Embryonic facial prominence (tissue), 1 donor: ENCODE measurements around the gene SELE.

Experiments
- DNase-seq: peaks from one replicate; pipeline ENCODE4 v3.0.0-alpha.2; 2016; ENCODE audit errors: extremely low spot score

SELE gene

GRCh38 chr1:169733924-169734323 is at the start of gene SELE:
TSS of gene SELE (minus strand) at chr1:169734079. CDS start at chr1:169733612, 467 bp downstream.
- DNase-seq: no peak

- DNase-seq: no peak
These were observed 48.7 kb upstream of the SELE start for GRCh38 chr1:169782596-169782995.

DNA sequence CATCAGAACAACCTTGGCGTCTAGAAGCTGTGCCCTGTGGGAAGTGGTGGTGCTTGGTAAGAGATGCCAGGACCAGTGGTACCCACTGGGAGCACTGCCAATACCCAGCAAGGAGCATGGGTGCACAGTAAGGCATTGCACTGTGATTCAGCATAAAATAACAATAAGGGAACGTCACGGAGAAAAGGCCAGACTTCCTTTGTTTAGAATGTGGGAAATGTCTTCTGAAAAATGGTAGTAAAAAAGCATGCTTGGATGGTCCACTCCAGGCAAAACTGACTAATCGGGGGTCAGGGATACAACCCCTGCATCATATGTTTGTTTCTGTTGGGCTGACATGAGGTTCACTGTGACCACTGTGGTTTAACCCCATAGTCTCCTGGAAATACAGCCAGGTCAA is 46.1 kb upstream of the SELE start:
- DNase-seq: no peak

DNA sequence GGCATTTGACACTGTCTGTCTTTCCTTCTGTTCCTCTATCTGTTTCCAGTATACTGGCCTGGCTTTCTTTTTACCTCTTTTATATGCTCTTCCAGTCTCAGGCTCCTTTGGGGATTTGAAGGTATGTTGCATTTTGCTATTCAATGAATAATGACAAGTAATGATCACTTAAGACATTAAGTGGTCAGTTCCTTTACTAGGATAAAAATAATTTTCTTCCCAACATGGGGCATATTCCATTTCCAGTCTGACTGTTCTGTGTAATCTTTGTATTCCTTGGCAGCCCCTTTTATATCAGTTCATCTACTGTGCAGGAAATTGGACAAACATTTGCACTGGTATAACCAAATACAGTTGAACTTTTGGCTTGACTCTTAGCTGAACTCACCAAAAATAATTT is 45.3 kb upstream of the SELE start:
- no peak for DNase-seq

DNA sequence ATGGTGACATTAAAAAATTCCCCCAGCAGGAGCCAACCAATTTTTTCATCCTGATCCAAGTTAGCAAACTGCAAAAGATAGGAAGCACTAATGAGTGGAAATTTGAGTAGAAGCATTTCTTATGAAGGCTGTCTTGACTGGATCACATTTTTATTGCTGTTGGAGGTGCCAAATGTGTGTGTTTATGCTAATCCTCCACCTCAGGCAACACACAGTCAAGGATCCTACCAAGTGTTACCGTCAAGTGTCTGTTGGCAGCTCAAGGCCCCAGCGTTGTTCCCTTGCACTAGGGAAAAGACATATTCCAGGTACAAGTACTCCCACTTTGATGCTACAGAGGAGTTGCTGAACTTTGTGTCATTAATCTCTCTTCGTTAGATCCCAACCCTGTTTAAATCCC is 42.6 kb upstream of the SELE start:
- DNase-seq: no peak

GRCh38 chr1:169768161-169768560 is 34.3 kb upstream of the SELE start:
- DNase-seq: no peak

DNA sequence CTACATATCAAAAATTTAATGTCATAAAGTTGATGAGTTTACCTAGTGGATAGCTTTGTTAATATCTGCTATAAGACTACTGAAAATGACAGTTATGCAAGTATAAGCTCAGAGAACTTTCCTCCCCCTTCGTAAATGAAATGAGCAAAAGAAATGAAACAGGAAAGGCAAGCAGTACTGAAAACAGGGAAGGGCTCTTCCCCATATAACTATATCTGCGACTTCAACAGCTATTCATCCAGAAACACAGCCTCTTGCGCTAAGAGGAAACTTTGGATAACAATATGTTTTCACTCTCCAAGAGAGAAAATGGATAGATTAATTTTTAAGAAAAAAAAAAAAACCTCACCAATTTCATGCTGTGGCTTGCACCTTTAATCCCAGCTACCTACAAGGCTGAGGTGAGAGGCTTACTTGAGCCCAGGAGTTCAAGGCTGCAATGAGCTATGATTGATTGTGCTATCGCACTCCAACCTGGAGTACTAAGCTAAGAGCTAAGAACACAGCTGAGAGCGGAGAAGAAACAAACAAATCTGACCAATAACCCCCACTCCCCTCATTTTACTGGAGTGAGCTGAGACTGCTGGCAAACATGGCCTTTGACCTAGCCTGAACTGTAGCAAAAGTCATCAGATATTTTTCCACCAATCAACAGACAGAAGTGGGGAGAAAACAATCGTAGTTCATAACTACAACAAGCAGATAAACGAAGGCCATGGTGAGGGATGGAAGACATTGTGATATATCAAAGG is 31.9 kb upstream of the SELE start:
- DNase-seq: no peak

DNA sequence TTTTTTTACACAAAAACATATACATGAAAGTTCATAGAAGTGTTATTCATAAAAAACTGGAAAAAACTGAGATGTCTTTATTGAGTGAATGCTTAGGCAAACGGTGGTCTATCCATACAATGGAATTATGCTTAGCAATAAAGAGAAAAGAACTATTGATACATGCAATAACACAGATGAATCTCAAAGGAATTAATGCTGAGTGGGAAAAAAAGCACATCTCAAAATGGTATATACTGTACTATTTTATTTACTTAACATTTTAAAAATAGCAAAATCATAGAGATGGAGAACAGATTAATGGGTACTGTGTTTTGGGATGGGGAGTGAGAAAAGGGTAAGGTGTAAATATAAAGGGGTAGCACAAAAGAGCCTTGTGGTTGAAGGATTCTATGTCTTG is 31.0 kb upstream of the SELE start:
- no peak for DNase-seq

DNA sequence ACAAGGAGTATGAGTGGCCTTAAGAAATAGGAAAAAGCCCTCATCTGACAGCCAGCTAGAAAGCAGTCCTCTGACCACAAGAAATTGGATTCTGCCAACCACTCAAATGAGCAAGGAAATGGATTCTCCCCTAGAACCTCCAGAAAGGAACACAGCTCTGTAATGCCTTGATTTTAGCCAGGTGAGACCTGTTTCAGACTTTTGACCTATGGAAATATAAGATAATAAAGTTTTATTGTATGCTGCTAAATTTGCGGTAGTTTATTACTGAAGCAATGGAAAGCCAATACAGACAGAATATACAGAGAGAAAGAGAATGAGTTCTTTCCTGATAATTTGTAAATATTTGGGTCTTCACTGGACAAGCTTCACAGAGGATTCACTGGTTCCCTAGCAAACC is 28.8 kb upstream of the SELE start:
- DNase-seq: no peak

GRCh38 chr1:169759038-169759437 is 25.2 kb upstream of the SELE start:
- no peak for DNase-seq

DNA sequence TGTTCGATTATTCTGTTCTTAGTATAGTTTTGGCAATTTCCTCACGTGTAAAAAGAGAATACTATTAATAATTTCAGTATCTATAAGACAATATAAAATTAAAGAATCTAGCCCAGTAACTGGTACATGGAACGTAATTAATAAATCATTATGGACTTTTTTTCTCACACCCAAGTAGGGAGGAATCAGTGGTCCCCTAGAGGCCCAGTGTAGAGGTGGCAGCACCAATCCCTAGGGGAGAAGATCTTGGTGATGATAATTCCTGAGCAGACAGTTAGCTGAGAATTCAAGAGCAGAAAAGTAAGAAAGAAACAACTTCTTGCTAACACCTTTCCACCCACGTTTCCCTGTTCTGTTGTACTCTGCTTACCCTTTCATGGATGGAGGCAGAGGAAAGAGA is 19.7 kb upstream of the SELE start:
- DNase-seq: no peak

- no peak for DNase-seq
These were observed 16.2 kb upstream of the SELE start for GRCh38 chr1:169750041-169750440.

- DNase-seq: no peak
These were observed 12.7 kb upstream of the SELE start for GRCh38 chr1:169746550-169746949.

DNA sequence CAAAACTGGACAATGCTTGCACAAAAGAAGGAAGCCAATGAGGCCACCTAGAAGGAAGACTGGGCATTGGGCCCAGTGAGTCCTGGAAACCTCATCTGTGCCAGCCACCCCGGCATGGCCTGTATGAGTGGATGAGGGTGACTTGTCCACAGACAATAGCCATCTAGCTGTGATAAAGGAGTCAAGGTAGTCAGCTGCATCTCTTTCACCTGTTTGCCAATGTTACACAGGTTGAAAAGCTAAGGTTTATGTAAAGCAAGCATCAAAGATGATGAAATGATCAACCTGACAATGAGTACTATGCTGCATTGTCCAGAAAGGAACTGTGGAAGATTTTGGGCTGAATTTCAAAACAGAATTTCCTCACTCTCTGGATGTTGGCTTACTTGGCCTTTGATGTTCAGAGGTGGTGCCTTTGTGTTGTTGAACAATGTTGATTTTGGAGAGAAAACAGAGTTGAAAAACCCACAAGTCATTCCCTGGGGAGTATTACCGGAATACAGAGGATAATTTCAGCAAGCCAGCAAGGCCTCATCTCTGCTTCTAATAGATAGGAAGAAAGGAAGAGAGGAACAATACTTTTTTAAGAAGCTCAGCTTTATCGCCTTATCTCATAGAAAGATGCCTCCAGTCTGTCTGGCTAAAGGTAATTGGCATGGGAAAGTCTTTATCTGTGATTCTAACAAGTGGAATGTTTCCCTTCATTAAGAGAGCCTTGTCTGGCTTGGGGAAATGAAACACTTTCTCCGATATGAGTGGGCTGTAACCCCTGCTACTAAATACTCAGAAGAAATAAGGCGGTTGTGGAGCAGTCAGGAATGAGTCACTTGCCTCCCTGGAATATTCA is 11.4 kb upstream of the SELE start:
- no peak for DNase-seq

DNA sequence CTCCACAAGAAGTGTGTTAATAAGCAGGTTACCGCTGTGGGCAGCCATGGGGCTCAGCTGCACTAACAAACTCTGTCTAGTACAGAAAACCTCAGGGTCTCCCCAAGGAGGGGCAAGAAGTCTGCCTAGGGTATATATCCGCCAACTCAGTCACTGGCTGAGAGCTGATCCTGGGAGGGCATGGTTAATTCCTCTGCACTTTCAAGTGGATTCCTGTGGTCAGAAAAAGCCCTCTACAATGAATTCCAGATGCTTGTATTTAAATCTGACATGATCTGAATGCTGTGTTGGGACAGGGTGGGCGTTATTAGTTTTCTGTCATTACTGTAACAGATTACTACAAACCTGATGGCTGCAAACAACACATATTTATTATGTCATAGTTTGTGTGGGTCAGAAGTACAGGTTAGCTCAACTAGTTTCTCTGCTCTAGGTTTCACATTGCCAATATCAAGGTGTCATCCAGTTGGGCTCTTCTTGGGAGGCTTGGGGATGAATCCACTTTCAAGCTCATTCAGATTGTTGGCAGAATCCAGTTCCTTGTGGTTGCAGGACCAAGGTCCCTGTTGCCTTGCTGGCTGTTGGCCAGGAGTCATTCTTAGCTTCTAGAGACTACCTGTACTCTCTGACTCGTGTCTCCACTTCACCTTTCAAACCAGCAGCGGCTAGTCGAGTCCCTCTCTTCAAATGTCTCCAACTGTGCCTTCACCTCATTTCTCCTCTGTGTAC is 8.0 kb upstream of the SELE start:
- DNase-seq: peak; percentile 70

- no peak for DNase-seq
These were observed 6.1 kb upstream of the SELE start for GRCh38 chr1:169739980-169740379.

DNA sequence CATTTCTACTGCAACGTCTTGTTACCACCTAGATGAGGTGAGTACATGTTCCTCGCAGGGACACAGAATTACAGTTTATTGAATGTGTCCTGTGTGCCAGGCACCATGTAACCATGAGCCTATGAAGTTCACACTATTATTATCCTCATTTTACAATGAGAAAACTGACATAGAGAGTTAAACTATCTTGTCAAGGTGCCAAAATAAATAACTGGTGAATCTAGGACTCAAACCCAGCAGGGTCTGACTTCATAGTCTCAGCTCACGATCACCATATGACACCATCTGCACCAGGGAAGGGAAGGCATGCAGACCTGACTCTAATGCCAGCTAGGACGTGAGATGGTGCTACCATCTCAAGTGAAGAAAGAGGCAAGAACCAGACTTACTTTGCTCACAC is 2.4 kb downstream of the SELE start:
- no peak for DNase-seq

DNA sequence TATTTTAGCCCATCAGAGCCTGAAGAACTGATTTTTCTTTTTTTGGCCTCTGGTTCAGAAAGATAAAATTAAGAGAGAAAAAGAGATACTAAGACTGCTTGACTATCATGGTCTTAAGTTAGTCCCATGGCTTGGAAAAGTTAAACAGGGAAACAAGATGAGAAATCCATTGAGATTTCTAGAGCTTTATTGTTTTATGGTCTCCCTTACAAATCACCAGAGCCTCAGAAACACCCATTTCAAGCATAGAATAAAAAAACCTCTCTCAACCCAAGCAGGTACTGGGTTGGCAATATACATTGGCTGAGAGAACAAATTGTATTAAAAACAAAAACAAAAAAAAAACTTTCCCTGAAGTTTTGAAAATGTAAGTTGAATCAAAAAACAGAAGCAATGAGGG is 3.9 kb downstream of the SELE start:
- DNase-seq: no peak

GRCh38 chr1:169727307-169727706 is 6.6 kb downstream of the SELE start:
- no peak for DNase-seq

DNA sequence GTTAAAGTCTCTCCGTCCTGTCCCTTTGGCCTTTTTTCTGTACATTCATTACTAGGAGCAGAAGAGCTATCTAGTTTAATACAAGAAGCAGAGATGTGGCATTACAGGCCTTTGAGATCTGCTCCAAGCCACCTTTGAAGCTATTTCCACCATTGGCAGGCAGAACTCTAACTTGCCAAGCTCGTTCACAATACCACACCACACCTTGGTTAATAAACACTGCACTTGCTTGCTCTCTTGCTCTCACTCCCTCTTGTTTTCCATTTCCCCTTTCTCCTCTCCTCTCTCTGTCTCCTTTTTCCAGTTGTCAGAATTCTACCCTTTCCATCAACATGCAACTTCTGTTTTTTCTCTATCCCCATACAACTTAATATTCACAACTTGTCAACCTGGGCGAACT is 7.0 kb downstream of the SELE start:
- DNase-seq: no peak

- DNase-seq: no peak
These were observed 7.9 kb downstream of the SELE start for GRCh38 chr1:169725930-169726329.

DNA sequence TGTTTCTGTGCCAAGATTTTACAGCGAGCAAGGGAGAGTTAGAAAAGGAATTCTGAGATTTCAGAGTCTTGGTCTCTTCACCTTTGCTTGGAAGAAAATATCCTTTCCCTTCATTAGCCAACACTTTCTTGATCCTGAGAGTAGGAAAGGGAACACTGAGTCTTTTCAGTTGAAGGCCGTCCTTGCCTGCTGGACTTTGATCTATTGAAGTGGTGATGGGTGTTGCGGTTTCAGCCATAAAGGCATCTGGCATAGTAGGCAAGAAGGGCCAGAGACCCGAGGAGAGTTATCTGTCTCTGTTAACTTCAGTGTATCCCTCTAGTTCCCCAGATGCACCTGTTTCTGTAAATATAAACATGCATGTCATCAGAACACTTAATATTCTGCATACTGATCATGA is 9.7 kb downstream of the SELE start:
- no peak for DNase-seq

GRCh38 chr1:169723763-169724162 is 10.1 kb downstream of the SELE start:
- no peak for DNase-seq
